HG03066 (cell line): Measurements from ENCODE around the gene GOLGA8S.
"Not testable (repeated sequence)": the region's sequence is repeated elsewhere in the genome, so short reads cannot be mapped to it uniquely, and the experiment has no call there.

Experiments used
- ATAC-seq: cut with Tn5 transposase; IDR thresholded peaks from one replicate; pipeline ENCODE4 v1.9.1; 2021; ENCODE audit warnings: low read depth; ENCODE audit not compliant: unreplicated experiment

GOLGA8S gene

GRCh38 chr15:23395832-23396231 lies 41.3 kb downstream of the GOLGA8S start:
- ATAC-seq = no peak

DNA sequence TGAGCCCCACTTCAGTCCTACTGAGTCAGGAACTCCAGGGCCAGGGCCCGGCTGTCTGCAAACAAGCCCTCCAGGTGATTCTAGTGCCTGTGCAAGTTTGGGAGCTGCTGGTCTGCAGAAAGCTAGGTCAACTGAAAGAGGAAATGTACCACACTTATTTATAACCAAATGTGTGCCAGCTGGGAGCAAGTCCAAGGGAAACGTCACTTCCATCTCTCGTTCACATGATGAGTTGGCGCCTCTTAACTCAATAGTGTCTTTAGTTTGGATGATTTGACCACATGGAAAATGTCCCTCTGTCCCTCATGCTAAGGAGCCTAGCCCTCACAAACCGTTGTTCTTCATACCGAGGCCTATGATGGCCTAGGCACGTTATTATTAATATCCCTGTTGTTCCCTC lies 43.2 kb downstream of the GOLGA8S start:
- ATAC-seq = no peak

DNA sequence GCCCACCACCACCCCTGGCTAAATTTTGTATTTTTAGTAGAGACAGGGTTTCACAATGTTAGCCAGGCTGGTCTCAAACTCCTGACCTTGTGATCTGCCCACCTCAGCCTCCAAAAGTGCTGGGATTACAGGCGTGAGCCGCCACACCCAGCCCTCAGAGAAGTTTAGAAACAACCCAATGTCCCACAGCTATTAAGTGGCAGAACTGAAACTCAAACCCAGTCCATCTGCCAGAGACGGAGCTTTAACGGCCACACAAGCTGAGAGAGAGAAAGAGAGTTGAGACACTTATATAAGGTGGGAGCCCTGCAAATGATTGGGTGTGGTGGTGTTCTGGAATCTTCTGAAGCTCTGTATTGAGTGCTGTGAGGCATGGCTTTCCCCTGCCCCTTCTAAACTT lies 43.8 kb downstream of the GOLGA8S start:
- not testable (repeated sequence) for ATAC-seq

DNA sequence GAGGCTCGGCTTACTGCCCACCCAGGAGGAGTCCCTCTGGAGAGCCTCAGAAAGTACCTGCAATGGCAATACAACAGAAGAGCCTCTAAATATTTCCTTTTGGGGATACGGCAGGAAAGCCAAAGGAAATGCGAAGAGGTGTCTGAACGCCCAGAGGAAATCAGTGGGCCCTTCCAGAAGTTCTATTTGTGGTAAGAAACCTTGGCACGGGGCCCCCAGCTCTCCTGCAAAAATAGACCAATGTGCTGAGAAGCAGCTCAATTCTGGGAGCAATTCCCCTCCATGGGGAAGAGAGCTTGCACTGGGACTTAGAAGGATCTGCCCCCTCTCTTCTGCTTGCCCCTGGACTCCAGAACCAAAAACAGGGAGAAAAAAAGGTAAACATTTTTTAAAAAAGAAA lies 44.7 kb downstream of the GOLGA8S start:
- not testable (repeated sequence) for ATAC-seq

DNA sequence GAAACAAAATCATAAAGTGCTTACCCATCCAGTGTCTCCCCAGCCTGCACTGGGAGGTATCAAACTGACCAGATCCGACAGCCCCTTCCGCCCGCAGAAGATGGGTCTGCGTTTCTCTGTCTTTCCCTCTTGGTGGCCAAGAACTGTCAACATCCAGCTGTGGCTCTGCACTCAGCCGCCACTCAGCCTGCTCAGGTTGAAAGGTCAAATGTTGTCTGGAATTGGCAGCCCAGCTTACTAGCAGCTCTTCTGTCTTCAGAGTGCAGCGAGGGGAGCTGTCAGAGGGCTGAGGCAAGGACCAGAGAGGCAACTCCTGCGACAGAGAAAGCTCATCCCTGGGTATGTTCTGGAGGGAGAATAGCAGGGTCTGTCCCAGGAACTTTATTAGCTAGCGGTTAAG lies 47.1 kb downstream of the GOLGA8S start:
- ATAC-seq = no peak

- no peak for ATAC-seq
These were observed 47.6 kb downstream of the GOLGA8S start for GRCh38 chr15:23402140-23402539.

GRCh38 chr15:23402544-23402943 lies 48.0 kb downstream of the GOLGA8S start:
- ATAC-seq = no peak

DNA sequence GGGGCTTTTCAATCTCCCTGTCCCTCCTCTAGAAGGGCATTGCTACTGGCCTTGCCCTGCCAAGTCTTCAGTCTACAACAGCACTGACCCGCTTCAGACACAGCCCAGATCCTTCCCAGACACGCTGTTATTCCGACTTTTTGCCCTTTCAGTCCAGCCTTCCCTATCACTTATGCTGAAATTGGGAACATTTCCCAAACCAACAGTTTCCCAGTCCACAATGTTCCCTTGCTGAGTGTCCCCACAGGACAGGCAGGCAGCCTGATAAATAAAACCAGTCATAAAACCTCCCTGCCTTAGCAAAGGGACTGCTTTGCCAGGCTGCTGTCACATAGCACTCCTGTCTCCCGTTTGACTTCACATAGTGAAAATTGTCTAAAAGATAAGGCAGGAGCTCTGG lies 49.0 kb downstream of the GOLGA8S start:
- no peak for ATAC-seq

DNA sequence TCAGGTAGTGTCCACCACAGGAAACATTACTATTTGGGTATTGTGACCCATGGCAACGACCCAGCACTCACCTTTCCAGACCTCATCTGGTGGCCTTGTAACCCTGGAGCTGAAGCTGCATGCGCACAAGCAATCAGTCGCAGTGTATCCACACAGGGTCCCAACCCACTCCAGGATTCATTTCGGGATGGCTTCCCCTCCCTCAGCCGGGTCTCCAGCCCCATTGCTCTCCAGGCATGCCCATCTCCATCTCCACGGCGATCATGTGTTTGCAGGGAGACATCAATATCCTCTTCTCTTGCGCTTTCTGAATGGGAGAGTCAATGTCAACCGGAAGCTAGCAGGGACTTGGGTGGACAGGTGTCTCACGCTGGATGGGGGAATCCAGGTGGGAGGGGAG lies 57.3 kb downstream of the GOLGA8S start:
- ATAC-seq = no peak

DNA sequence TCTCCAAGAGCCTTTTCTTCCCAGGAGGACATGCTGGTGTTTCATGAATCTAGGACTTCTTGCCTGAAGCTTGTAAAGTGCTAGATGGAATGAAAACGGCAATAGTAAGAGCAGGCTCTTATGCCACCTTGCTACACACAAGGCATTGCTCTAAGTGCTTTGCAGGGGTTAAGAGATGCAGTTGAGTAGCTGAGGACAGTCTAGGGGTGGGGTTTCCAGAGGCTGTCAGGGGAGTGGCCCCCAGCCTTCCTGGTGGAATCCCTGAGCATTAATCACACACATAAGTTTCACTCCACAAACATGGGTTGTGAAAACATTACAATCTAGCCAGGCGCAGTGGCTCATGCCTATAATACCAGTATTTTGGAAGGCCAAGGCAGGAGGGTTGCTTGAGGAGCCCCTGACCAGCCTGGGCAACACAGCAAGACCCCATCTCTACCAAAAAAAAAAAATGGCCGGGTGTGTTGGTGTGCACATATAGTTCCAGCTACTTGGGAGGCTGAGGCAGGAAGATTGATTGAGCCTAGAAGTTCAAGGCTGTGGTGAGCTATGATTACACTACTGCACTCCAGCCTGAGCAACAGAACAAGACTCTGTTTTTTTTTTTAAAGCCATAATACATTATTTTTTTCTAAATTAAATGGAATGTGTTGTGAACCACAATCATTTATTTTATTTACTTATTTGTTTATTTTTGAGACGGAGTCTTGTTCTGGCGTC lies 58.5 kb downstream of the GOLGA8S start:
- ATAC-seq = not testable (repeated sequence)
